Activated B cell treated with CpG ODN at 0.5 μM for 24 hours (primary cell): ENCODE data around the gene ABCB8. TPM values are rescaled to one million over a fixed set of nuclear protein-coding genes. Genes with fewer than 3 reads are reported as not detected.
"Not testable (repeated sequence)": the region's sequence is repeated elsewhere in the genome, so short reads cannot be mapped to it uniquely, and the experiment has no call there.

Experiments
- ATAC-seq: fragments of 200-7000 bp; cut with Tn5 transposase; one replicate; pipeline ENCODE4 v1.10.0; 2021; ENCODE audit warnings: low read depth, mild to moderate bottlenecking, moderate library complexity
- CTCF ChIA-PET: fragments of 350-600 bp; sonication (Branson Sonifier 250); formaldehyde crosslinking; loops from one replicate; lab custom pipeline; 2021; ENCODE audit warnings: antibody characterized with exemption; lab: Charles Lee
- POLR2A ChIA-PET: fragments of 350-600 bp; sonication (Branson Sonifier 250); formaldehyde crosslinking; loops from one replicate; lab custom pipeline; 2021; ENCODE audit warnings: antibody characterized with exemption; lab: Charles Lee
- DNase-seq: peaks from one replicate; pipeline ENCODE4 v3.0.0; 2022
- H3K27ac Mint-ChIP-seq: one replicate; pipeline ENCODE4 v1.8.0; 2020; ENCODE audit warnings: mixed read lengths
- H3K27me3 Mint-ChIP-seq: one replicate; pipeline ENCODE4 v1.8.0; 2021; ENCODE audit warnings: mixed read lengths
- H3K36me3 Mint-ChIP-seq: one replicate; pipeline ENCODE4 v1.8.0; 2021; ENCODE audit warnings: low read depth, mixed read lengths
- H3K4me1 Mint-ChIP-seq: one replicate; pipeline ENCODE4 v1.8.0; 2021; ENCODE audit warnings: mixed read lengths
- H3K4me3 Mint-ChIP-seq: one replicate; pipeline ENCODE4 v1.8.0; 2020; ENCODE audit warnings: mild to moderate bottlenecking, mixed read lengths
- H3K9me3 Mint-ChIP-seq: one replicate; pipeline ENCODE4 v1.8.0; 2020; ENCODE audit warnings: mixed read lengths
- intact Hi-C: fragments of 100-400 bp; cut with micrococcal nuclease; formaldehyde crosslinking; loops from one replicate; pipeline ENCODE4 v1.15.1; 2024
- total RNA-seq: library from RNA; stranded (reverse); gene quantifications from 2 replicates; pipeline ENCODE4 v1.2.3, GENCODE V29; 2022
- TF ChIP-seq, protein P1 (sequence below): fragments of 200-600 bp; IDR thresholded peaks from one replicate; pipeline ENCODE4 v1.8.0; 2022; ENCODE audit warnings: antibody characterized with exemption, mild to moderate bottlenecking

Gene ABCB8
- total RNA-seq, 1 donor from 2014 or later, result 46.5 TPM

DNA sequence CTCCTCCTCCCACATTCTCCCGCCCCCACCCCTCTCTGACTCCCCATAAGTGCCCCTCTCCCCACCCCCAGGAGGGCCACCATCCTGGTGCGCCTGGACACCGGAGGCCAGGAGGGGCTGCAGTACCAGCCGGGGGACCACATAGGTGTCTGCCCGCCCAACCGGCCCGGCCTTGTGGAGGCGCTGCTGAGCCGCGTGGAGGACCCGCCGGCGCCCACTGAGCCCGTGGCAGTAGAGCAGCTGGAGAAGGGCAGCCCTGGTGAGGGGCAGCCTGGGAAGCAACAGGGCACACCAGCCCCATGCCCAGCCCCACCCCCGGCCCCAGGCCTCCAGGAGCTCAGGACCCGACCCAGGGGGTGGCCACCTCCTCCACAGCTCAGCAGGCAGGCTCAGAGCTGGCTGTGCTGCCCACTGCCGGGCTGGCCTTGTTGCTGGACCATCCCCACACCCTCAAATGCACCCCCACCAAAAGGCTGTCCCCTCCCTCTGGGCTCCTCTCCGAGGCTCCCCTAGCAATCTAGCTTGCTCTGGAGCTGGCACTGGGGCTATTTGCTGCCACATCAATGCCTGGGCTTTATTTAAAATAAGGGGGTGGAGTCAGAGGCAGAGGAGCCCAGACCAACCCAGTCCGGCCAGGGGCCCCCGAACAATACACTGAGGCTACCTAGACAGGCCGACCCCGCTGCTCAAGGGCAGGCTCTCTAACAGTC lies 18.8 kb upstream of the ABCB8 start:
- H3K27me3 Mint-ChIP-seq, result peaks cover under 1% of the 10 kb centered on the region
- peaks cover 28% of the 10 kb centered on the region for H3K4me1 Mint-ChIP-seq
- H3K27ac Mint-ChIP-seq, result no peak overlapping the region
- intact Hi-C loops, result loop anchor here (2.0 to 5.0 kb wide), 3 partner anchors 47 to 572 kb away; no protein-coding TSS in a partner anchor
- H3K36me3 Mint-ChIP-seq, result no peaks in the 10 kb centered on the region
- DNase-seq (no peak), ATAC-seq (no peak)
- H3K9me3 Mint-ChIP-seq, result no peaks in the 10 kb centered on the region
- no peak overlapping the region for H3K4me3 Mint-ChIP-seq
- ChIA-PET POLR2A (no interaction called here), CTCF (interaction anchor here (0.6 to 3.2 kb wide), 3 partner anchors 47 to 564 kb away, joined by 3 to 12 read pairs (median 4); no protein-coding TSS in a partner anchor)
- TF ChIP-seq, protein P1, sequence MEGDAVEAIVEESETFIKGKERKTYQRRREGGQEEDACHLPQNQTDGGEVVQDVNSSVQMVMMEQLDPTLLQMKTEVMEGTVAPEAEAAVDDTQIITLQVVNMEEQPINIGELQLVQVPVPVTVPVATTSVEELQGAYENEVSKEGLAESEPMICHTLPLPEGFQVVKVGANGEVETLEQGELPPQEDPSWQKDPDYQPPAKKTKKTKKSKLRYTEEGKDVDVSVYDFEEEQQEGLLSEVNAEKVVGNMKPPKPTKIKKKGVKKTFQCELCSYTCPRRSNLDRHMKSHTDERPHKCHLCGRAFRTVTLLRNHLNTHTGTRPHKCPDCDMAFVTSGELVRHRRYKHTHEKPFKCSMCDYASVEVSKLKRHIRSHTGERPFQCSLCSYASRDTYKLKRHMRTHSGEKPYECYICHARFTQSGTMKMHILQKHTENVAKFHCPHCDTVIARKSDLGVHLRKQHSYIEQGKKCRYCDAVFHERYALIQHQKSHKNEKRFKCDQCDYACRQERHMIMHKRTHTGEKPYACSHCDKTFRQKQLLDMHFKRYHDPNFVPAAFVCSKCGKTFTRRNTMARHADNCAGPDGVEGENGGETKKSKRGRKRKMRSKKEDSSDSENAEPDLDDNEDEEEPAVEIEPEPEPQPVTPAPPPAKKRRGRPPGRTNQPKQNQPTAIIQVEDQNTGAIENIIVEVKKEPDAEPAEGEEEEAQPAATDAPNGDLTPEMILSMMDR, result no peak

DNA sequence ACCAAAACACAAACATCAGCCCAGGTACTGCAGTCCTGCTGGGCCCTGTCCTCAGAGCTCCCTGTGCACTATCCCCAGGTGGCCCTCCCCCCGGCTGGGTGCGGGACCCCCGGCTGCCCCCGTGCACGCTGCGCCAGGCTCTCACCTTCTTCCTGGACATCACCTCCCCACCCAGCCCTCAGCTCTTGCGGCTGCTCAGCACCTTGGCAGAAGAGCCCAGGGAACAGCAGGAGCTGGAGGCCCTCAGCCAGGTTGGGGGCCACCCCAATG lies 18.3 kb upstream of the ABCB8 start:
- Mint-ChIP-seq H3K4me3 (no peak overlapping the region), H3K9me3 (no peaks in the 10 kb centered on the region), H3K27me3 (no peaks in the 10 kb centered on the region), H3K36me3 (no peaks in the 10 kb centered on the region), H3K4me1 (peaks cover 32% of the 10 kb centered on the region), H3K27ac (no peak overlapping the region)
- ATAC-seq (no peak), DNase-seq (no peak)
- POLR2A ChIA-PET, result no interaction called here
- intact Hi-C loops, result loop anchor here (5.0 kb wide), 2 partner anchors 342 to 573 kb away; no protein-coding TSS in a partner anchor
- CTCF ChIA-PET, result interaction anchor here (0.6 to 3.2 kb wide), 3 partner anchors 48 to 564 kb away, joined by 3 to 12 read pairs (median 4); no protein-coding TSS in a partner anchor
- TF ChIP-seq, protein P1, result no peak

DNA sequence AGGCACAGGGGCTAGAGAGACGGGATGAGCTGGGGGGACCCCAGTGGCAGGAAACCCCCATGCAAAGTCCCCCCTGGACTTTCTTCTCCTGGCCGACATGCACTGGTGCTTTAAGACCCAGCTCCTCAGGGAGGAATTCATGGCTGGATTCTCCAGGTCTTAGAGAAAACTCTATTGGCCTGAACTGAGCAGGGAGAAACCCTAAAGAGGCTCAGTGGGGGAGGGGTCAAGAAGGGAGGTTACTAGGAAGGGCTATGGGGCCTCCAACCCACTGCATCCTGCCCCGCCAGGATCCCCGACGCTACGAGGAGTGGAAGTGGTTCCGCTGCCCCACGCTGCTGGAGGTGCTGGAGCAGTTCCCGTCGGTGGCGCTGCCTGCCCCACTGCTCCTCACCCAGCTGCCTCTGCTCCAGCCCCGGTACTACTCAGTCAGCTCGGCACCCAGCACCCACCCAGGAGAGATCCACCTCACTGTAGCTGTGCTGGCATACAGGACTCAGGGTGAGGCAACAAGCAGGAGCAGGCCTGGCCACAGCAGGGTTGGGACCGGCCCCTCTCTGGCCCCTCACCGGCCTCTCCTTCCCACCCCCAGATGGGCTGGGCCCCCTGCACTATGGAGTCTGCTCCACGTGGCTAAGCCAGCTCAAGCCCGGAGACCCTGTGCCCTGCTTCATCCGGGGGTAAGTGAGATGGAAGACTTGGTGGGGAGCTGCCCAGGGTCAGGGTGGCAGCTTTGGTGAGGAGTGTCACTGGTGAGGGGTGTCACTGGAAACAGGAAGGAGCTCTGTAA lies 17.7 kb upstream of the ABCB8 start:
- CTCF ChIA-PET, result interaction anchor here (0.6 to 3.2 kb wide), 4 partner anchors 48 to 565 kb away, joined by 3 to 12 read pairs (median 4); no protein-coding TSS in a partner anchor

DNA sequence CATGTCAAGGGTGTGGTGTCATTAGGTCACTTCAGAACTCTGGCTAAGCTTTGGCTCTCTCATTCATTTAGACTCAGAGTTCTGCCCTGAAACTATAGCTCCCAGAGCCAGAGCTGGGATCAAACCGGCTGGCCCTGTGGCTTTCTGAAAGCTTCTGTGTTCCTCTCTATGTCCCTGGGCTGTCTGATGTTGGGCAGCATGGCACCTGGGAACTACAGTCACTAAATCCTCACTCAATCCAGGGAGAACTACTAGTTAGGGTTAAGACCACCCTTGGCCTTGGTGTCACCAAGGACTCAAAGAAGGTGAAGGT lies 17.2 kb upstream of the ABCB8 start:
- Mint-ChIP-seq H3K27me3 (no peaks in the 10 kb centered on the region), H3K9me3 (no peaks in the 10 kb centered on the region), H3K4me1 (peaks cover 40% of the 10 kb centered on the region), H3K36me3 (no peaks in the 10 kb centered on the region), H3K4me3 (no peak overlapping the region), H3K27ac (no peak overlapping the region)
- ChIA-PET POLR2A (no interaction called here), CTCF (interaction anchor here (0.7 to 3.2 kb wide), 2 partner anchors 49 to 153 kb away, joined by 3 to 12 read pairs; no protein-coding TSS in a partner anchor)
- ATAC-seq (no peak), DNase-seq (no peak)
- intact Hi-C loops, result loop anchor here (5.0 kb wide), 2 partner anchors 341 to 574 kb away; no protein-coding TSS in a partner anchor
- TF ChIP-seq, protein P1, result no peak

More for the DNA sequence above, 17.7 kb upstream of the ABCB8 start:
- Mint-ChIP-seq H3K4me1 (peaks cover 38% of the 10 kb centered on the region), H3K27me3 (no peaks in the 10 kb centered on the region), H3K36me3 (no peaks in the 10 kb centered on the region), H3K27ac (no peak overlapping the region), H3K9me3 (no peaks in the 10 kb centered on the region), H3K4me3 (no peak overlapping the region)
- ATAC-seq (no peak), DNase-seq (no peak)
- intact Hi-C loops, result loop anchor here (5.0 kb wide), 2 partner anchors 342 to 573 kb away; no protein-coding TSS in a partner anchor
- TF ChIP-seq, protein P1, result no peak
- POLR2A ChIA-PET, result no interaction called here

DNA sequence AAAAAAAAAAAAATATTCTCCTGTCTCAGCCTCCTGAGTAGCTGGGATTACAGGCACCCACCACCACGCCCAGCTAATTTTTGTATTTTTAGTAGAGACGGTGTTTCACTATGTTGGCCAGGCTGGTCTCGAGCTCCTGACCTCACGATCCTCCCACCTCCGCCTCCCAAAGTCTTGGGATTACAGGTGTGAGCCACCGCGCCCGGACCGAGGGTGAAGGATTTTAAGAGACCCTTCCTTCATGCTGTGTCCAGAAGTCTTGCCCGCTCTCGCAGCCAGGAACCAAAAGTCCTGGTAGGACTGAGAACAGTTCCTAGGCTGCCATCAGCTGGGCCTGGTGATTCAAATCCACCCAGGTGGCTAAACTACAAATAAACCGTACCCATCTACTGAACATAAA lies 16.6 kb upstream of the ABCB8 start:
- H3K27ac Mint-ChIP-seq, H3K27me3 Mint-ChIP-seq, DNase-seq, H3K4me3 Mint-ChIP-seq, POLR2A ChIA-PET, H3K9me3 Mint-ChIP-seq, ATAC-seq, H3K36me3 Mint-ChIP-seq: not testable (repeated sequence)
- H3K4me1 Mint-ChIP-seq, result peaks cover 41% of the 10 kb centered on the region
- intact Hi-C loops, result loop anchor here (2.0 to 5.0 kb wide), 4 partner anchors 77 to 574 kb away; no protein-coding TSS in a partner anchor
- CTCF ChIA-PET, result interaction anchor here (1.7 kb wide), 1 partner anchor 100 kb away, joined by 5 read pairs; no protein-coding TSS in a partner anchor
